AG04449 (cell line): ENCODE data around the gene SORBS2.

Experiments used
- CTCF ChIA-PET: fragments of 350-600 bp; formaldehyde crosslinking; extraction: SDS; loops from one replicate; lab custom pipeline; 2021; ENCODE audit warnings: antibody characterized with exemption; lab: Yijun Ruan, JAX
- POLR2A ChIA-PET: fragments of 400-600, 350-600 bp; formaldehyde crosslinking; extraction: SDS; loops from one replicate; lab custom pipeline; 2020; ENCODE audit warnings: antibody characterized with exemption, inconsistent platforms; lab: Yijun Ruan, JAX
- DNase-seq: peaks from one replicate; pipeline ENCODE4 v3.0.0-alpha.2; 2010; ENCODE audit warnings: low read depth, low spot score
- H3K4me3 ChIP-seq: 2 replicates; pipeline ENCODE4 v1.5.1; 2011; ENCODE audit warnings: low read depth, mild to moderate bottlenecking, control low read depth, low read length
- TF ChIP-seq, protein P1 (sequence below): IDR thresholded peaks from one replicate; pipeline ENCODE4 v1.5.1; 2011; ENCODE audit warnings: mild to moderate bottlenecking, moderate library complexity, low read length, control low read depth, inconsistent platforms; ENCODE audit not compliant: insufficient read depth; ENCODE audit errors: missing control alignments

The SORBS2 gene

DNA sequence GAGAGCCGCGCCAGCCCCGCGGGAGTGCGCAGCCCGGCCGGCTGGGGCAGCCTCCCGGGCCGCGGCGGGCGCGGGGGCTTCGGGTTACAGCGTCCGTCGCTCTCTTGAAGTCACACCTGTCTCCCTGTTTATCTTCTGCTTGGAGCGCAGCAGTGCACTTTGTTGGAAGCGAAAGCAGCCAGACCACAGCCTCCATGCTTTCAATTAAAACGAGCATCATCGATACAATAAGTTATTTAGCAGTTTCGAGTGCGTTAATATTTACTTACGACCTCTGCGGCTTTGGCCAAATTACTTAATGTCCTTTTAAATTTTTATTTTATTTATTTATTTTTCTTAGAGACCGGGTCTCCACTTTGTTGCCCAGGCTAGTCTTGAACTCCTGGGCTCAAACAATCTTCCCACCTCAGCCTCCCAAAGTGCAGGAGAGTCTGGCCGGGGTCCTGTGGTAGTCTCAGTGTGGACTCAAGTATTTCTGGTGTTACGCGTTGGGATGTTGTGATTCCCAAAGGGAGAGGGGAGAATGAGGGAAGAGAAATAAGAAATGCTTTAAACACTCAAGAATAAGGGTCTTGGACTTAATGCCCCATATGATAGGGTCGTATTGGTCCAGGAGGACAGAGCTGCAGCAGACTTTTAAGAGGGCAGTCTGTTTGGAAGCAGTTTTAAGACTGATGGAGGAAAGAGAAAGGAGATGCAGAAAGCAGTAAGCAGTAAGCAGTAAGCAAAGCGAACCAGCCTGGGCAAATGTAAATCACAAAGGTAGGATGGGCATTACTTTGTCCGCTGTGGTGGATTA is 276.2 kb downstream of the SORBS2 start:
- no peak for DNase-seq
- H3K4me3 ChIP-seq, result peak overlapping the region; percentile 52
- CTCF ChIA-PET, result no interaction called here
- TF ChIP-seq, protein P1, sequence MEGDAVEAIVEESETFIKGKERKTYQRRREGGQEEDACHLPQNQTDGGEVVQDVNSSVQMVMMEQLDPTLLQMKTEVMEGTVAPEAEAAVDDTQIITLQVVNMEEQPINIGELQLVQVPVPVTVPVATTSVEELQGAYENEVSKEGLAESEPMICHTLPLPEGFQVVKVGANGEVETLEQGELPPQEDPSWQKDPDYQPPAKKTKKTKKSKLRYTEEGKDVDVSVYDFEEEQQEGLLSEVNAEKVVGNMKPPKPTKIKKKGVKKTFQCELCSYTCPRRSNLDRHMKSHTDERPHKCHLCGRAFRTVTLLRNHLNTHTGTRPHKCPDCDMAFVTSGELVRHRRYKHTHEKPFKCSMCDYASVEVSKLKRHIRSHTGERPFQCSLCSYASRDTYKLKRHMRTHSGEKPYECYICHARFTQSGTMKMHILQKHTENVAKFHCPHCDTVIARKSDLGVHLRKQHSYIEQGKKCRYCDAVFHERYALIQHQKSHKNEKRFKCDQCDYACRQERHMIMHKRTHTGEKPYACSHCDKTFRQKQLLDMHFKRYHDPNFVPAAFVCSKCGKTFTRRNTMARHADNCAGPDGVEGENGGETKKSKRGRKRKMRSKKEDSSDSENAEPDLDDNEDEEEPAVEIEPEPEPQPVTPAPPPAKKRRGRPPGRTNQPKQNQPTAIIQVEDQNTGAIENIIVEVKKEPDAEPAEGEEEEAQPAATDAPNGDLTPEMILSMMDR, result no peak
- POLR2A ChIA-PET, result no interaction called here
